HEK293 (cell line): ENCODE results near the gene HEXIM1.

ENCODE experiments used
- HOXA7 ChIP-seq: sonication (generic); formaldehyde crosslinking; IDR thresholded peaks from 2 replicates; pipeline ENCODE4 v1.8.1; 2022; ENCODE audit warnings: missing genetic modification reagents, borderline replicate concordance
- PRDM1 ChIP-seq: fragments of 450-650 bp; formaldehyde crosslinking; IDR thresholded peaks from 2 replicates; pipeline ENCODE4; 2016; ENCODE audit warnings: missing biosample characterization, missing genetic modification characterization
- SP2 ChIP-seq: fragments of 450-650 bp; formaldehyde crosslinking; IDR thresholded peaks from 2 replicates; pipeline ENCODE4 v1.5.1; 2016; ENCODE audit warnings: missing biosample characterization, missing genetic modification characterization
- ZNF174 ChIP-seq: fragments of 450-650 bp; formaldehyde crosslinking; IDR thresholded peaks from 2 replicates; pipeline ENCODE4 v1.5.0; 2017; ENCODE audit warnings: missing biosample characterization, mild to moderate bottlenecking, missing genetic modification characterization
- ZNF23 ChIP-seq: fragments of 450-650 bp; formaldehyde crosslinking; IDR thresholded peaks from 2 replicates; pipeline ENCODE4 v1.5.1; 2016; ENCODE audit warnings: missing biosample characterization, missing genetic modification characterization, borderline replicate concordance
- TF ChIP-seq, protein P1 (sequence below): fragments of 450-650 bp; formaldehyde crosslinking; IDR thresholded peaks from 2 replicates; pipeline ENCODE4 v1.5.1; 2016; ENCODE audit warnings: missing biosample characterization, missing genetic modification characterization
- TF ChIP-seq, protein P2 (sequence below): fragments of 450-650 bp; formaldehyde crosslinking; IDR thresholded peaks from 2 replicates; pipeline ENCODE4 v1.5.1; 2016; ENCODE audit warnings: missing biosample characterization, missing genetic modification characterization

DNA sequence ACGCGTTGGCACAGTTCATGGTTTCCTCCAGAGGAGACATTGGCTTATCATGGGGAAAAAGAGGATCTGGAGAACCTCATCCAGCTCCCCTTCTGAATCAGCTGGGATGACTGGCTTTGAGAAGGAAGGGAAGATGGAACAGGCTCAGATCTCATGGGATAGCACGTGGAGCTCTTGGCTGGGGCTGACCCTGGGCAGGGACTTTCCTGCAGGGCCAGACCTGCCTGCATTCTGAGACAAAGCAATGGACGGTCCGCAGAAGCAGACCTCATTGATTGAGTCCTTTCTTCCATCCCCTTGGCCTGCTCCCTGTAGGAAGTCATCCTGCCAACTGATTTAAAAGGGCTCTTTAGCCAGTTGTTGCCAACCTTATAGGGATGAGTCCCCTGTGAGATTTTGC, 42.2 kb upstream of the HEXIM1 start:
- TF ChIP-seq, protein P1, sequence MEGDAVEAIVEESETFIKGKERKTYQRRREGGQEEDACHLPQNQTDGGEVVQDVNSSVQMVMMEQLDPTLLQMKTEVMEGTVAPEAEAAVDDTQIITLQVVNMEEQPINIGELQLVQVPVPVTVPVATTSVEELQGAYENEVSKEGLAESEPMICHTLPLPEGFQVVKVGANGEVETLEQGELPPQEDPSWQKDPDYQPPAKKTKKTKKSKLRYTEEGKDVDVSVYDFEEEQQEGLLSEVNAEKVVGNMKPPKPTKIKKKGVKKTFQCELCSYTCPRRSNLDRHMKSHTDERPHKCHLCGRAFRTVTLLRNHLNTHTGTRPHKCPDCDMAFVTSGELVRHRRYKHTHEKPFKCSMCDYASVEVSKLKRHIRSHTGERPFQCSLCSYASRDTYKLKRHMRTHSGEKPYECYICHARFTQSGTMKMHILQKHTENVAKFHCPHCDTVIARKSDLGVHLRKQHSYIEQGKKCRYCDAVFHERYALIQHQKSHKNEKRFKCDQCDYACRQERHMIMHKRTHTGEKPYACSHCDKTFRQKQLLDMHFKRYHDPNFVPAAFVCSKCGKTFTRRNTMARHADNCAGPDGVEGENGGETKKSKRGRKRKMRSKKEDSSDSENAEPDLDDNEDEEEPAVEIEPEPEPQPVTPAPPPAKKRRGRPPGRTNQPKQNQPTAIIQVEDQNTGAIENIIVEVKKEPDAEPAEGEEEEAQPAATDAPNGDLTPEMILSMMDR (tag by site-specific recombination): no peak
- no peak for TF ChIP-seq SP2
- TF ChIP-seq HOXA7 (CRISPR knock-in tag): no peak
- TF ChIP-seq, protein P2, sequence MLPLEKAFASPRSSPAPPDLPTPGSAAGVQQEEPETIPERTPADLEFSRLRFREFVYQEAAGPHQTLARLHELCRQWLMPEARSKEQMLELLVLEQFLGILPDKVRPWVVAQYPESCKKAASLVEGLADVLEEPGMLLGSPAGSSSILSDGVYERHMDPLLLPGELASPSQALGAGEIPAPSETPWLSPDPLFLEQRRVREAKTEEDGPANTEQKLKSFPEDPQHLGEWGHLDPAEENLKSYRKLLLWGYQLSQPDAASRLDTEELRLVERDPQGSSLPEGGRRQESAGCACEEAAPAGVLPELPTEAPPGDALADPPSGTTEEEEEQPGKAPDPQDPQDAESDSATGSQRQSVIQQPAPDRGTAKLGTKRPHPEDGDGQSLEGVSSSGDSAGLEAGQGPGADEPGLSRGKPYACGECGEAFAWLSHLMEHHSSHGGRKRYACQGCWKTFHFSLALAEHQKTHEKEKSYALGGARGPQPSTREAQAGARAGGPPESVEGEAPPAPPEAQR (tag by site-specific recombination): no peak
- no peak for TF ChIP-seq PRDM1 (tag by site-specific recombination)
- TF ChIP-seq ZNF174 (tag by site-specific recombination): no peak
- no peak for TF ChIP-seq ZNF23 (tag by site-specific recombination)
